Measurements from ENCODE around the gene PCSK5.

Gene PCSK5

DNA sequence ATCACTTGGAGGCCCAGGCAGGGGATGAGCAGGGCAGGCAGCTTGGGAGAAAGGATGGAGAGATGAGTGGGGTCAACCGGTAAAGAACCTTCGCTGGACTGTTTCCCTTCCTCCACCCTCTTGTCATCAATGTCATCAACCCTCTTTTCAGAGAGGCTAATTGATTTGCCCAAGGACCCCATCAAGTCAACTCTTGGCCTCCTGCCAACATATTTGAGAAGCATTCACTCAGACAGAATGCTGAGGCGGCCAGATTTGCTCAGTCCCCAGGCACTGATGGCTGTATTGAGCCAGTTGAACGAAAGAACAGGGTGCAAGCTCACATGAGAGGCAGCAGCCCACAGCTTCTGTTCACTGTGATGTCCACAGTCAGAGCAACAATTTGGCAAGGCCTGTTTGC, 310.3 kb downstream of the PCSK5 start:
- DNase-seq = no peak

DNA sequence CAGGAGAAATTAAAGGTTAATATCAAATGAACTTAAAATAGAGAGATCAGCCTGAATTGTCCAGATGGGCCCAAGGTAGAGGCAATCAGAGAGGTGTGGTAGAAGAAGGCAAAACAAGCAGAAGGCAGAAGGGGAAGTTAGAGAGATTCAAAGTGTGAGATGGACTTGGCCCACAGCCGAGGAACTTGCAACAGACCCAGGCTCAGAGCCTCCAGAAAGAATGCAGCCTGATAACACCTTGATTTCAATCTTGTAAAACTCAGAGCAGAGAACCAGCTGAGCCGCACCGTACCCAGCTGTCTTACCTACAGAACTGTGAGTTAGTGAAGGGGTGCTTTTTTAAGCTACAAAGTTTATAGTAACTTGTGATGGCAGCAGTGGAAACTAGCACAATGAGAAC, 312.9 kb downstream of the PCSK5 start:
- DNase-seq = no peak

GRCh38 chr9:76206821-76207220, 316.3 kb downstream of the PCSK5 start:
- DNase-seq = no peak

GRCh38 chr9:76213751-76214150, 323.3 kb downstream of the PCSK5 start:
- no peak for DNase-seq

- DNase-seq = no peak
Measured at GRCh38 chr9:76215066-76215465, 324.6 kb downstream of the PCSK5 start.

- no peak for DNase-seq
Measured at GRCh38 chr9:76216161-76216649, 325.7 kb downstream of the PCSK5 start.

DNA sequence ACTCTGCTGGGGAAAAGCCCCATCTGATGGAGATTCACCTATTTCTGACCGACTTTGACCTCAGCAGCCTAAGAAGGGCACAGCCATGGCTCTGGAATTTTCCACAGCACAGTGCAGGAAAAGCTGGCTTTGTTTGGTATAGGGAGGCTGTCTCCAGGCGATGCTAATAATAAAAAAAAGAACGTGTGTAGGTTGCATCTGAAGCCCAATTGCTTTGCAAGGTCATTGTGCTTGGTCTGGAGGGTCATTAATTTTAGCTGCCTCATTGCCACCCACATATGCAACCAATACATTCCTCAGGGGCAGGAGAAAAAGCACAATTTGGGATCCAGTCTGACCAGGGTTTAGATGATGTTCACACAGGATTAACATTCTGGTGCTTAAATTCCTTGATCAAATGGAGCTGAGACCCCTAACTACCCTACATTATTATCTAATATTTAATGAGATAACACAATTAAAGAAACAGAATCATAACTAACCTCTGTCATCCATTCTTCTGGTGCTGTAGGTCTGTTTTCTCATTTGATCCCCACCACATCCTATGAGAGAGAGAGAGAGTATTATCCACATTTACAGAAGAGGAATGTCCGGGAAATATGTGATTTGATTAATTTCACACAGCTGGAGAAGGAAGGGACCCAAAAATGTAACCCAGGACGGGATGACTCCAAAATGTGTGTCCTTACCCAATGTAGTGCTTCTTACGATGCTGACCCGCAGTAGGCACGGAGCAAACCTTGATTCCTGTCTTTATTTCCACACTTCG, 327.8 kb downstream of the PCSK5 start:
- DNase-seq = no peak

DNA sequence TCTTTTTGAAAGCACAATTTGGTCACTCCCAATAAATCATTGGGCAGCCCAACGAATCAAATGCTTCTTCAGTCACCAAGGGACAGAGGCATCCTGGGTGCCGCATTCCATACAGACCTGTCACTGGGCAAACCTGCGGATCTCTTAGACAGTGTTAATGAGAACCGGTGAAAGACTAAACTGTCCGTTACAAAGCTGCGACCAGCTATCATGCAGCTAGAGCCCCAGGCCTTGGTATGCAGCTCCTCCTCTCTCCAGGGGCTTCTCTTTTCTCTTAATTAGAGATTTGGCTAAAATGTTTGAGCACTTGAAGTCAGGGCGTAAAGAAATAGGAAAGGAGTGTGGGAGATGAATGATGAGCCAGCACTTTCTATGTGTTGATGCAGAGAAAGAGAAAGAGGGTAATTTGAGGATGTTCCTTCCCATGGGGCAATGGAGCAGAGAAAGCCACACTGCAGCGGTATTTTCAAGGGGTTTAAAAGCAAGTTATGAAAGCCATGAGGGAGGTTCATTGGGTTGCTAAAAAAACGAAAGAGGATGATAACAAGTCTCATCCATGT, 328.5 kb downstream of the PCSK5 start:
- no peak for DNase-seq

GRCh38 chr9:76219560-76220151, 329.2 kb downstream of the PCSK5 start:
- no peak for DNase-seq

DNA sequence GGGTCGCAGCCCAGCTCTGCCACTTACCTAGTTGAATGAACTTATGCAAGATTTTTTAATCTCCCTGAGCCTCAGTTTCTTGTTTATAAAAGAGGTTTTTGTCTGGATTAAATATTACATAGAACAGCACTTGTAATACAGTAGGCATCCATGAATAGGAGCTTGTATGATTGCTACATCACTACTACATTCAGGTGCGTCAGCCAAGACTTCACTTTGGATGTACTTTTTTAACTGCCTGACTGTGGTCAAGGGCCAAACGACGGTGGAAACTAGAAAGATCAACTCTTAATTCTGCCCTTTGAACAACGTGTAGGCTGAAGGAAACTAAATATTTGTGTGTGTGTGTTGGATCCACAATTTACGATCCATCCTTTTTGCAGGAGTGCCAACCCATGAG, 330.9 kb downstream of the PCSK5 start:
- no peak for DNase-seq

- DNase-seq = no peak
Measured at GRCh38 chr9:76223749-76224340, 333.4 kb downstream of the PCSK5 start.

DNA sequence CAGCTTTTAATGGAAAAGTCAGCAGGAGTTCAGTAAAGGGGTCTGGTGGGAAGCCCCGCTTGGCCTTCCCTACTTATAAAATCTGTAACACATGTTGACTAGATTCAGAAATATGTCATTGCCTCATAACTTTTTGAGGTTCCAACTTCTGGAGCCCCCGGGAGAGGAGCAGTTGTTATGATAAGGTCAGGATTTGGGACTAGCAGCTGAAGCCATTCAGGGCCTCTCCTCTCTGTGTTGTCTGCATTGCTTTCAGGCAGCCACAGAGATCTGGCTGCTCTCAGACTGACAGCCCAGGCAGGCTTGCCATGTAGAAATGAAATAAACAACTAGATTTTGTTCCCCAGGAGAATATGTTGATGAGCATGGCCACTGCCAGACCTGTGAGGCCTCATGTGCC, 336.7 kb downstream of the PCSK5 start:
- no peak for DNase-seq

GRCh38 chr9:76231001-76231400, 340.5 kb downstream of the PCSK5 start:
- no peak for DNase-seq

DNA sequence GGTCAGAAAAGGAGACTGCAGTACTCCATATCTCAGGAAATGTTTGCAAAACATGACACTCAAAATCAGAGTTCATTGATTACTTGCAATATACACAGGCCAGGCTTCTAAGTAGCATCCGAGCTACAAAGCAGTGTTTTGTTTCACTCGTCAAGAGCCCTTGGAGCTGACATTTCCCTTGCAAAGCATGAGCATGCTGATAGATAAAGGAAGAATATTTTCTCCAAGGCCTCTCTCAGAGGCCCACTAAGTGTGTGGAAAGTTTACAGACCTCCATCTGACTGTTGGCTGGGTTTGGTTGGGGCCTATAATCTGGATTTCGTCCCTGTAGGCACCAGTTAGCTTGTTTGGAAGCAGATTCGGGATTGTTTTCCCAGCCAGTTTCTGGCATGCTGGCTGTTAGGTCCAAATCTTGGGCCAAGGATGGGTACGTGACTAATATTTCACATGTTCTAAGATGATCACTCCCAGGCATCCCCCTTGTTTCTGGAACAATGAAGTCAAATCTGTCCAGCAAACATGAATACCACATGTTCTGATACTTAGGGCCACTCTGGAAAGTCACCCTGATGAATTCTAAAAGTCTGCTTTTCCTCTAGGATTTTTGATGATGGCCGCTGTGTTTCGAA, 342.5 kb downstream of the PCSK5 start:
- DNase-seq = no peak

DNA sequence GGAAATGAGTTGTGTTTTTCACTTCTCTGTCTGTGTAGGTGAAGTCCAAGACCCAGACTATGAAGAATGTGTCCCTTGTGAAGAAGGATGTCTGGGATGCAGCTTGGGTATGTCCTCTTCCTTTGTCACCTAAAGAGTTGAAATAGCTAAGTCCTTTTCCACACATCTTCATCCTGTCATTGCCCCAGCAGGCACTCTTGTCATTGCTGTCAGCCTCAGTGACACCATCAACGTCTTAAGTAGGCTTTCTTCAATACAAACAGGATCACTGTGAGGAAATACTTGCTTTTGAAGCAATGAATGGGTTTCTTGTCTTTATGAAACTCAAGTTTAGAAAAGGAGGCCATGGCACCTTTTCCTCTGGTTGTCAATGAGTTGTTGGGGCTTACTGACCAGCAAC, 350.1 kb downstream of the PCSK5 start:
- no peak for DNase-seq

GRCh38 chr9:76245518-76245917, 355.0 kb downstream of the PCSK5 start:
- no peak for DNase-seq

GRCh38 chr9:76246680-76247079, 356.2 kb downstream of the PCSK5 start:
- DNase-seq = no peak

- DNase-seq = no peak
Measured at GRCh38 chr9:76247426-76247825, 357.0 kb downstream of the PCSK5 start.

- DNase-seq = no peak
Measured at GRCh38 chr9:76249309-76249708, 358.8 kb downstream of the PCSK5 start.

DNA sequence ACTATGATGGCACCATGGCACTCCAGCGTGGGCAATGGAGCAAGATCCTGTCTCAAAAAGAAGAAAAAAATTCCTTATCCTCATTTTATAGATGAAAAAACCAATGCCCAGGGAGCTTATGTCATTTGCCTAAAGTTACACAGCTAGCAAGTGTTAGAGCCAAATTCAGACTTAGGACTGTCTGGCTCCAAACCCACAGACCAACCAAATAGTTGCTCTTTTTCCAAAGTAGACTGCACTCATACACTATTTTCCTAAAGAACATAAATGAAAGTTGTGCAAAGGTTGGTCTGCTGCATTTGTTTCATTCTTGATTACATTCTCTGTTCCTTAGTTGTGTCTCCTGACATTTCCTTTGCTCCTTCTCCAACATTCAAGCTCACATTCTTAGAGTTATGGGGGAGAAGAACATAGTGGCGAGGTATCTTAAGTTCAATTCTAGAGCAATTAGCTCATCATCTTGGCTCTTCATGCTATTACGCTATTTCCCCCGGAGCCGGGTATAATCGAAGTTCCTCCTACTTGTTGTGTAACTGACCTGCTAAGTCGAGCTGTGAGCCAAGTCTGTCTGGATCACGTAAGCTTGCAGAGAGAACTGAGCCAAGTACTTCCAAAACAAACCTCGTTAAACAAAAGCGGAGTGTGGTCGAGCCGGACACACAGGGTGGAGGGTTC, 365.4 kb downstream of the PCSK5 start:
- no peak for DNase-seq

- DNase-seq = no peak
Measured at GRCh38 chr9:76257311-76257710, 366.8 kb downstream of the PCSK5 start.

DNA sequence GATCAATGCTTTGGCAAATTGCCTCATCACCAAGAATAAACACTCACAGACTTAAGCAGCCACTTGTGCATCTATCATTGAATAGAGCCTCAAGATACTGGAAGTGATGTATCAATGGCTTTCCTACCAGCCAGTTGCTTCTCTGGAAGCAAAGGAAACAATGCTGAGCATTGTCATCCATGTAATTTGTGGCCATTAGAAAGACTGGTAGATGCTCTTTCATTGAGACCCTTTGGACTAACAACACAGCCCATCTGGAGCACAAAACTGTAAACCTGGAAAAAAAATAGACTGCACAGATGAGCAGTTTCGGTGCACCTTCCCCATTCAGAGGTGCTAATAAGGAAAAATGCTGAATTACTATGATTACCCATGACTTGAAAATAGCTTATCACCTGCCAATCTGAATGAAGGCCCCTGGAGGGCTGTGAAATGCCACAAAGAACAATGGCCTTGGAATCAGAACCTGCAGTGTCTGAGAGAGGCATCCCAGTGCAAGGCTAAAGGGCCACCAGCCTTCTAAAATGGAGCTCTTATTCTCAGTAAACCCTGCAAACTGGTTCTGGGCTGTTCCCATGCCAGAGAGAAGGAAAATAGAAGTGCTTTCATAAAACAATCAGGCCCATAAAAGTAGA, 376.3 kb downstream of the PCSK5 start:
- DNase-seq = no peak

Data from T-helper 2 cell (primary cell).